ENCODE data around the gene ATP5PD.
A peak's percentile ranks its signal among the peaks of the same experiment; 100 is the strongest.

Gene ATP5PD

DNA sequence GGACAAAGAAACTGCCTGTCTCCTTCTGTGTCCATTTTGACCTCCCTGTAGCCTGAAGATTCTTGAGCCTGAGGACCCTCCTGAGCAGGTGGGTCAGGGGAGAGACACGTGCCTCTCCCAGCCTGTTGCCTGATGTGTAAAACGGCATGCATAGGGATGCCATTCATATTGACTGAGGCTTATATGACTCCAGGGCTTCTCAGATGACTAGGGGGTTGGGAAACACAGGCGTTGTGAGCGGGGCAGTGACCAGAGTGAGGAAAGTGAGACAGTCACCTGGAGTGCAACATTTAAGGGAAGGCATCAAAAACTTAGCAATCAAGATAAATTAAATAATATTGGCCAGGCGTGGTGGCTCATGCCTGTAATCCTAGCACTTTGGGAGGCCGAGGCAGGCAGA lies 35.9 kb upstream of the ATP5PD start:
- Histone ChIP-seq H3K4me1 (ENCODE audit: control insufficient read depth, insufficient read depth, low read length) (peaks cover 2% of the 10 kb centered on the region; the same call in 1 of the 2 replicates), H3K27ac (ENCODE audit: extremely low read depth, low read depth, low read length) (no peak overlapping the region), H3K36me3 (ENCODE audit: control insufficient read depth in 2 of 2, insufficient read depth in 1 of 2, low read length in 2 of 2) (no peaks in the 10 kb centered on the region), H3K9me3 (ENCODE audit: control insufficient read depth, insufficient read depth, low read depth, low read length) (no peaks in the 10 kb centered on the region), H3K4me3 (ENCODE audit: low read depth, low read length) (no peak overlapping the region)
- TF ChIP-seq ZNF791 (tag by site-specific recombination; IDR thresholded peaks at IDR 0.05): no peak
- TF ChIP-seq ZFHX2 (tag by site-specific recombination; conservative IDR thresholded peaks at IDR 0.05): no peak
- no peak for TF ChIP-seq ZNF394 (tag by site-specific recombination; IDR thresholded peaks at IDR 0.05; ENCODE audit: borderline replicate concordance)
- TF ChIP-seq MYNN (tag by site-specific recombination; IDR thresholded peaks at IDR 0.05; ENCODE audit: borderline replicate concordance): no peak
- TF ChIP-seq, protein P1, sequence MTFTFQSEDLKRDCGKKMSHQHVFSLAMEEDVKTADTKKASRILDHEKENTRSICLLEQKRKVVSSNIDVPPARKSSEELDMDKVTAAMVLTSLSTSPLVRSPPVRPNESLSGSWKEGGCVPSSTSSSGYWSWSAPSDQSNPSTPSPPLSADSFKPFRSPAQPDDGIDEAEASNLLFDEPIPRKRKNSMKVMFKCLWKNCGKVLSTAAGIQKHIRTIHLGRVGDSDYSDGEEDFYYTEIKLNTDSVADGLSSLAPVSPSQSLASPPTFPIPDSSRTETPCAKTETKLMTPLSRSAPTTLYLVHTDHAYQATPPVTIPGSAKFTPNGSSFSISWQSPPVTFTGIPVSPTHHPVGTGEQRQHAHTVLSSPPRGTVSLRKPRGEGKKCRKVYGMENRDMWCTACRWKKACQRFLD (tag by site-specific recombination; IDR thresholded peaks at IDR 0.05): no peak
- TF ChIP-seq, protein P2, sequence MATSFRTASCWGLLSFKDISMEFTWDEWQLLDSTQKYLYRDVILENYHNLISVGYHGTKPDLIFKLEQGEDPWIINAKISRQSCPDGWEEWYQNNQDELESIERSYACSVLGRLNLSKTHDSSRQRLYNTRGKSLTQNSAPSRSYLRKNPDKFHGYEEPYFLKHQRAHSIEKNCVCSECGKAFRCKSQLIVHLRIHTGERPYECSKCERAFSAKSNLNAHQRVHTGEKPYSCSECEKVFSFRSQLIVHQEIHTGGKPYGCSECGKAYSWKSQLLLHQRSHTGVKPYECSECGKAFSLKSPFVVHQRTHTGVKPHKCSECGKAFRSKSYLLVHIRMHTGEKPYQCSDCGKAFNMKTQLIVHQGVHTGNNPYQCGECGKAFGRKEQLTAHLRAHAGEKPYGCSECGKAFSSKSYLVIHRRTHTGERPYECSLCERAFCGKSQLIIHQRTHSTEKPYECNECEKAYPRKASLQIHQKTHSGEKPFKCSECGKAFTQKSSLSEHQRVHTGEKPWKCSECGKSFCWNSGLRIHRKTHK (tag by site-specific recombination; IDR thresholded peaks at IDR 0.05): no peak
- no peak for TF ChIP-seq ZSCAN30 (tag by site-specific recombination; IDR thresholded peaks at IDR 0.05)
- POLR2A ChIA-PET: interaction anchor here (1.0 kb wide), 1 partner anchor 72 kb away, joined by 3 read pairs; no protein-coding TSS in a partner anchor
- CTCF ChIA-PET: interaction anchor here (0.5 to 2.5 kb wide), 3 partner anchors 32 to 188 kb away, joined by 3 to 11 read pairs (median 3); partner anchors contain the start of gene MIF4GD

DNA sequence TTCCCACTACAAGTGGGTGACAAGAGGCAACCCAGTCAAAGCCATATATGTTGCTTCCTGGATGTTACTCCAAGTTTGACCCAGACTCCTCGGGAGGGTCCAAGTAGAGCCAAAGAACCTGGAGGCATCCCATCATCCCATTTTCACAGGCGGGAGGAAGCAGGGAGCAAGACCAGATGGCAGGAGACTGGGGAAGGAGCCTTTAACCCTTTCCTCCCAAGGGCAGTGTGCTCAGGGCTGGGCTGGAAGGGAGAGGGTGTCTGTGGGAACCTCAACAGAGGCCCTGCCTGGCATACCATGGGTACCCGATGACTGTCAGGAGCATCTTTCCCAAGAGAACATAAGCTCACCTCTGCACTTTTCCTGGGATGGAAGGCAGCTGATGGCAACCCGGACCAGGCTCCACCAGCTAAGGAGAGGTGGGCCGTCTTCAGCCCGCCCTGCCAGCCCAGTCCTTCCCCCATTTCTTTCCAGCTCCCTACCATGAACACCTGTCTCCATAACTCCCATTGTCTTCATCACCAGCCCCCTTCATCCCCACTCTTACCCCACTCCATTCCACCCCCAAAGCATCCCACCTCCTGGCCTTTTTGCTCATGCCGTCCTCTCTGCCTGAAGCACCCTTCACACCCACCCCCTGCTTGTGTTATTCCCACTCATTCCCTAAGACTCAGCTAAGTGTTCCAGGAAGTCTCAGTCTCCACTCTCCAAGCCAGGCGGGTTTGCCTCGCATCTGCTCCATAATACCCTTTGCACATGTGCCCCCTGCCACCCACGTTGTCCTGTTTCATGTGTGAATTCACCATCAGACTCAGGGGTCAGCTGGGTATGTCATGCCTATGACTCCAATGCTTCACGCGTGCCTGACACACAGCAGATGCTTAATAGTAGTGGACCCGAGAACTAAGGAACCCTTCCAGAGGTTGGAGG lies 35.1 kb upstream of the ATP5PD start:
- CTCF ChIA-PET: interaction anchor here (0.5 to 1.6 kb wide), 9 partner anchors 18 to 236 kb away, joined by 3 to 7 read pairs (median 3); partner anchors contain the start of genes ARMC7 and MIF4GD
- H3K4me1 ChIP-seq (ENCODE audit: control insufficient read depth, insufficient read depth, low read length): peaks cover 2% of the 10 kb centered on the region; the same call in 1 of the 2 replicates

More for the DNA sequence above, 35.1 kb upstream of the ATP5PD start:
- TF ChIP-seq, protein P3, sequence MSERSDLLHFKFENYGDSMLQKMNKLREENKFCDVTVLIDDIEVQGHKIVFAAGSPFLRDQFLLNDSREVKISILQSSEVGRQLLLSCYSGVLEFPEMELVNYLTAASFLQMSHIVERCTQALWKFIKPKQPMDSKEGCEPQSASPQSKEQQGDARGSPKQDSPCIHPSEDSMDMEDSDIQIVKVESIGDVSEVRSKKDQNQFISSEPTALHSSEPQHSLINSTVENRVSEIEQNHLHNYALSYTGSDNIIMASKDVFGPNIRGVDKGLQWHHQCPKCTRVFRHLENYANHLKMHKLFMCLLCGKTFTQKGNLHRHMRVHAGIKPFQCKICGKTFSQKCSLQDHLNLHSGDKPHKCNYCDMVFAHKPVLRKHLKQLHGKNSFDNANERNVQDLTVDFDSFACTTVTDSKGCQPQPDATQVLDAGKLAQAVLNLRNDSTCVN (tag by site-specific recombination; optimal IDR thresholded peaks at IDR 0.05): no peak
- TF ChIP-seq, protein P4, sequence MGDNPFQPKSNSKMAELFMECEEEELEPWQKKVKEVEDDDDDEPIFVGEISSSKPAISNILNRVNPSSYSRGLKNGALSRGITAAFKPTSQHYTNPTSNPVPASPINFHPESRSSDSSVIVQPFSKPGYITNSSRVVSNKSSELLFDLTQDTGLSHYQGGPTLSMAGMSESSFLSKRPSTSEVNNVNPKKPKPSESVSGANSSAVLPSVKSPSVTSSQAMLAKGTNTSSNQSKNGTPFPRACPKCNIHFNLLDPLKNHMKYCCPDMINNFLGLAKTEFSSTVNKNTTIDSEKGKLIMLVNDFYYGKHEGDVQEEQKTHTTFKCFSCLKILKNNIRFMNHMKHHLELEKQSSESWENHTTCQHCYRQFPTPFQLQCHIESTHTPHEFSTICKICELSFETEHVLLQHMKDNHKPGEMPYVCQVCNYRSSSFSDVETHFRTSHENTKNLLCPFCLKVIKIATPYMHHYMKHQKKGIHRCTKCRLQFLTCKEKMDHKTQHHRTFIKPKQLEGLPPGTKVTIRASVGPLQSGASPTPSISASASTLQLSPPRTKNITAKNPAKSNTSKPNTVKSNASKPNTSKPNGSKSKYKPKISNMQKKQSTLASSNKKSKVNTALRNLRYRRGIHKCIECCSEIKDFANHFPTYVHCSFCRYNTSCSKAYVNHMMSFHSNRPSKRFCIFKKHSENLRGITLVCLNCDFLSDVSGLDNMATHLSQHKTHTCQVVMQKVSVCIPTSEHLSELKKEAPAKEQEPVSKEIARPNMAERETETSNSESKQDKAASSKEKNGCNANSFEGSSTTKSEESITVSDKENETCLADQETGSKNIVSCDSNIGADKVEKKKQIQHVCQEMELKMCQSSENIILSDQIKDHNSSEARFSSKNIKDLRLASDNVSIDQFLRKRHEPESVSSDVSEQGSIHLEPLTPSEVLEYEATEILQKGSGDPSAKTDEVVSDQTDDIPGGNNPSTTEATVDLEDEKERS (tag by site-specific recombination; IDR thresholded peaks at IDR 0.05): no peak
- peak; percentile 94 for TF ChIP-seq ZFHX2 (tag by site-specific recombination; conservative IDR thresholded peaks at IDR 0.05)
- no peak for TF ChIP-seq ZNF623 (tag by site-specific recombination; IDR thresholded peaks at IDR 0.05)
- TF ChIP-seq KLF1 (tag by site-specific recombination; IDR thresholded peaks at IDR 0.05): no peak
- no peak for TF ChIP-seq ZNF629 (tag by site-specific recombination; IDR thresholded peaks at IDR 0.05)
- peak; percentile 99 for TF ChIP-seq EGR2 (tag by site-specific recombination; IDR thresholded peaks at IDR 0.05; ENCODE audit: low read depth)
- H3K4me3 ChIP-seq (ENCODE audit: low read depth, low read length): no peak overlapping the region
- H3K36me3 ChIP-seq (ENCODE audit: control insufficient read depth in 2 of 2, insufficient read depth in 1 of 2, low read length in 2 of 2): no peaks in the 10 kb centered on the region
- H3K27ac ChIP-seq (ENCODE audit: extremely low read depth, low read depth, low read length): no peak overlapping the region
- no peaks in the 10 kb centered on the region for H3K9me3 ChIP-seq (ENCODE audit: control insufficient read depth, insufficient read depth, low read depth, low read length)
- POLR2A ChIA-PET: interaction anchor here (1.0 to 1.5 kb wide), 2 partner anchors 28 to 73 kb away, joined by 3 read pairs; partner anchors contain the start of gene ARMC7
